GM23338 (cell line): ENCODE measurements around the gene MEGF10. TPM values are rescaled to one million over a fixed set of nuclear protein-coding genes. Genes with fewer than 3 reads are reported as not detected.

Source experiments
- ATAC-seq: fragments of 200-7000 bp; cut with Tn5 transposase; 3 replicates; pipeline ENCODE4 v1.9.1; 2020
- DNase-seq: peaks from one replicate; pipeline ENCODE4 v3.0.0-alpha.2; 2015; ENCODE audit warnings: low spot score
- H2AFZ ChIP-seq: fragments of 200-600 bp; sonication (generic); 2 replicates; pipeline ENCODE4 v1.8.0; 2016; ENCODE audit warnings: antibody characterized with exemption, mild to moderate bottlenecking, moderate library complexity
- H3F3A ChIP-seq: fragments of 200-600 bp; sonication (generic); replicated peaks from 2 replicates; pipeline ENCODE4 v1.8.0; 2017; ENCODE audit warnings: antibody characterized with exemption, mixed run types, low read depth
- H3K27ac ChIP-seq: fragments of 200-600 bp; sonication (generic); 2 replicates; pipeline ENCODE4 v1.6.1; 2016; ENCODE audit warnings: low read depth
- H3K27me3 ChIP-seq: fragments of 200-600 bp; sonication (generic); 2 replicates; pipeline ENCODE4 v1.8.0; 2016; ENCODE audit warnings: mild to moderate bottlenecking, mixed run types, moderate library complexity; ENCODE audit not compliant: insufficient read depth
- H3K36me3 ChIP-seq: fragments of 200-600 bp; sonication (generic); 2 replicates; pipeline ENCODE4 v1.8.0; 2016; ENCODE audit warnings: mild to moderate bottlenecking; ENCODE audit not compliant: insufficient read depth
- H3K4me1 ChIP-seq: fragments of 200-600 bp; sonication (generic); 2 replicates; pipeline ENCODE4 v1.8.0; 2016; ENCODE audit warnings: mild to moderate bottlenecking, moderate library complexity; ENCODE audit not compliant: insufficient read depth
- H3K4me2 ChIP-seq: fragments of 200-600 bp; sonication (generic); 2 replicates; pipeline ENCODE4 v1.7.1; 2017; ENCODE audit warnings: mixed run types
- H3K4me3 ChIP-seq: fragments of 200-600 bp; sonication (generic); 2 replicates; pipeline ENCODE4 v1.6.1; 2016; ENCODE audit warnings: mixed run types
- H3K79me2 ChIP-seq: fragments of 200-600 bp; sonication (generic); replicated peaks from 2 replicates; pipeline ENCODE4 v1.8.0; 2017; ENCODE audit warnings: mild to moderate bottlenecking; ENCODE audit not compliant: insufficient read depth
- H3K9me2 ChIP-seq: fragments of 200-600 bp; sonication (generic); 2 replicates; pipeline ENCODE4 v1.8.0; 2017; ENCODE audit not compliant: insufficient read depth
- H4K20me1 ChIP-seq: fragments of 200-600 bp; sonication (generic); replicated peaks from 2 replicates; pipeline ENCODE4 v1.8.0; 2017; ENCODE audit warnings: mild to moderate bottlenecking; ENCODE audit not compliant: insufficient read depth
- H3K27ac Mint-ChIP-seq: 2 replicates; pipeline ENCODE4 v1.8.0; 2020; ENCODE audit warnings: inconsistent platforms, mild to moderate bottlenecking, moderate library complexity, mixed read lengths
- H3K27me3 Mint-ChIP-seq: 3 replicates; pipeline ENCODE4 v1.8.0; 2022; ENCODE audit warnings: low read depth, mild to moderate bottlenecking, moderate library complexity, mixed read lengths, inconsistent platforms; ENCODE audit not compliant: insufficient read depth, poor library complexity
- H3K36me3 Mint-ChIP-seq: 3 replicates; pipeline ENCODE4 v1.8.0; 2021; ENCODE audit warnings: low read depth, mild to moderate bottlenecking, inconsistent platforms, moderate library complexity, mixed read lengths
- H3K4me1 Mint-ChIP-seq: 3 replicates; pipeline ENCODE4 v1.8.0; 2020; ENCODE audit warnings: mild to moderate bottlenecking, inconsistent platforms, mixed read lengths
- H3K4me3 Mint-ChIP-seq: 3 replicates; pipeline ENCODE4 v1.8.0; 2021; ENCODE audit warnings: moderate library complexity, mild to moderate bottlenecking, inconsistent platforms, mixed read lengths
- H3K9me3 Mint-ChIP-seq: 3 replicates; pipeline ENCODE4 v1.8.0; 2020; ENCODE audit warnings: moderate library complexity, mild to moderate bottlenecking, inconsistent platforms, mixed read lengths
- EZH2 ChIP-seq: fragments of 200-600 bp; sonication (generic); IDR thresholded peaks from one replicate; pipeline ENCODE4 v1.8.0; 2017; ENCODE audit warnings: antibody characterized with exemption, mild to moderate bottlenecking, low read depth; ENCODE audit not compliant: unreplicated experiment
- EZH2phosphoT487 ChIP-seq: fragments of 200-600 bp; sonication (generic); IDR thresholded peaks from one replicate; pipeline ENCODE4 v1.8.1; 2018; ENCODE audit warnings: antibody characterized with exemption; ENCODE audit not compliant: unreplicated experiment
- JUNB ChIP-seq: IDR thresholded peaks from one replicate; pipeline ENCODE4 v1.6.1; 2016; ENCODE audit warnings: antibody characterized with exemption; ENCODE audit not compliant: unreplicated experiment
- POLR2AphosphoS5 ChIP-seq: IDR thresholded peaks from 2 replicates; pipeline ENCODE4 v1.6.1; 2016; ENCODE audit warnings: antibody characterized with exemption, low read depth
- STAT1 ChIP-seq: IDR thresholded peaks from one replicate; pipeline ENCODE4 v1.6.1; 2016; ENCODE audit warnings: antibody characterized with exemption; ENCODE audit not compliant: unreplicated experiment
- ZNF114 ChIP-seq: fragments of 250-450 bp; sonication (Bioruptor Pico); IDR thresholded peaks from 2 replicates; pipeline ENCODE4 v1.5.0; 2020; ENCODE audit warnings: mild to moderate bottlenecking, moderate library complexity
- ZNF331 ChIP-seq: fragments of 250-450 bp; sonication (Bioruptor Pico); IDR thresholded peaks from 2 replicates; pipeline ENCODE4 v1.5.0; 2020; ENCODE audit warnings: low read depth, mild to moderate bottlenecking, moderate library complexity
- polyA plus RNA-seq: library from polyadenylated mRNA; unstranded; fragments of >200 nt; fragmentation: Nextera tagmentation; extraction: Ambion mirVana; gene quantifications from 2 replicates; pipeline ENCODE4 v1.2.1, GENCODE V29; 2016
- total RNA-seq: library from RNA; depleted of rRNA; stranded (reverse); fragments of >200 nt; shearing (Covaris generic); gene quantifications from 2 replicates; pipeline ENCODE4 v1.2.3, GENCODE V29; 2014
- TF ChIP-seq, protein P1 (sequence below): IDR thresholded peaks from one replicate; pipeline ENCODE4 v1.6.1; 2018; ENCODE audit warnings: antibody characterized with exemption; ENCODE audit not compliant: unreplicated experiment
- TF ChIP-seq, protein P2 (sequence below), 2 experiments: fragments of 200-600 bp in 1 of 2; sonication (generic) in 1 of 2; conservative IDR thresholded peaks; 2 replicates each; pipeline versions ENCODE4 v1.5.1 to v1.6.1; 2016 to 2017; ENCODE audit warnings: antibody characterized with exemption in 2 of 2, low read depth in 2 of 2, mild to moderate bottlenecking in 2 of 2, moderate library complexity in 1 of 2
- TF ChIP-seq, protein P3 (sequence below): IDR thresholded peaks from 2 replicates; pipeline ENCODE4 v1.6.1; 2016; ENCODE audit warnings: antibody characterized with exemption

Gene MEGF10
- total and polyA plus RNA-seq, 2 experiments from 2014 or later, result 4.5 to 28.3 TPM

DNA sequence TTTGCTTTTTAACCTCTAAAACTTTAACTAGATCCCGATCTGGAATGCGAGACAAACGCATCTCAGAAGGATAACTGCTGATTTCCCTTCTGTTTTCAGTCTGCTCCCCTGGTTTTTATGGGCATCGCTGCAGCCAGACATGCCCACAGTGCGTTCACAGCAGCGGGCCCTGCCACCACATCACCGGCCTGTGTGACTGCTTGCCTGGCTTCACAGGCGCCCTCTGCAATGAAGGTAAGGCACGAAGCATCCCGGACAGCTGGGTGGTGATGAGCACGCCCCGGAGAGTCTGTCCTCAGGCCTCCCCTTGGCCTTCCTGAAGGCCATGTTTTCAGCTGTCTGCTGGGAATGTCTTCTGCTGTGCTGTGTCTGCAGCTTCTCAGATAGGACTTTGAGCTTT, 144.0 kb downstream of the MEGF10 start:
- no peaks in the 10 kb centered on the region; the same call in 1 of the 2 replicates for H4K20me1 ChIP-seq
- H3K4me3 Mint-ChIP-seq, result no peak overlapping the region
- DNase-seq (no peak), ATAC-seq (peak; percentile 54)
- H3K27ac ChIP-seq, result no peak overlapping the region
- peaks cover under 1% of the 10 kb centered on the region; the same call in 1 of the 2 replicates for H3K9me2 ChIP-seq
- H3K4me1 Mint-ChIP-seq, result no peaks in the 10 kb centered on the region
- no peaks in the 10 kb centered on the region for H3K27me3 ChIP-seq
- H3F3A ChIP-seq, result no peaks in the 10 kb centered on the region
- H3K4me3 ChIP-seq, result no peak overlapping the region
- H2AFZ ChIP-seq, result no peak overlapping the region
- no peaks in the 10 kb centered on the region for H3K36me3 ChIP-seq
- H3K4me2 ChIP-seq, result no peak overlapping the region
- TF ChIP-seq, protein P1, sequence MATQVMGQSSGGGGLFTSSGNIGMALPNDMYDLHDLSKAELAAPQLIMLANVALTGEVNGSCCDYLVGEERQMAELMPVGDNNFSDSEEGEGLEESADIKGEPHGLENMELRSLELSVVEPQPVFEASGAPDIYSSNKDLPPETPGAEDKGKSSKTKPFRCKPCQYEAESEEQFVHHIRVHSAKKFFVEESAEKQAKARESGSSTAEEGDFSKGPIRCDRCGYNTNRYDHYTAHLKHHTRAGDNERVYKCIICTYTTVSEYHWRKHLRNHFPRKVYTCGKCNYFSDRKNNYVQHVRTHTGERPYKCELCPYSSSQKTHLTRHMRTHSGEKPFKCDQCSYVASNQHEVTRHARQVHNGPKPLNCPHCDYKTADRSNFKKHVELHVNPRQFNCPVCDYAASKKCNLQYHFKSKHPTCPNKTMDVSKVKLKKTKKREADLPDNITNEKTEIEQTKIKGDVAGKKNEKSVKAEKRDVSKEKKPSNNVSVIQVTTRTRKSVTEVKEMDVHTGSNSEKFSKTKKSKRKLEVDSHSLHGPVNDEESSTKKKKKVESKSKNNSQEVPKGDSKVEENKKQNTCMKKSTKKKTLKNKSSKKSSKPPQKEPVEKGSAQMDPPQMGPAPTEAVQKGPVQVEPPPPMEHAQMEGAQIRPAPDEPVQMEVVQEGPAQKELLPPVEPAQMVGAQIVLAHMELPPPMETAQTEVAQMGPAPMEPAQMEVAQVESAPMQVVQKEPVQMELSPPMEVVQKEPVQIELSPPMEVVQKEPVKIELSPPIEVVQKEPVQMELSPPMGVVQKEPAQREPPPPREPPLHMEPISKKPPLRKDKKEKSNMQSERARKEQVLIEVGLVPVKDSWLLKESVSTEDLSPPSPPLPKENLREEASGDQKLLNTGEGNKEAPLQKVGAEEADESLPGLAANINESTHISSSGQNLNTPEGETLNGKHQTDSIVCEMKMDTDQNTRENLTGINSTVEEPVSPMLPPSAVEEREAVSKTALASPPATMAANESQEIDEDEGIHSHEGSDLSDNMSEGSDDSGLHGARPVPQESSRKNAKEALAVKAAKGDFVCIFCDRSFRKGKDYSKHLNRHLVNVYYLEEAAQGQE, result no peak
- TF ChIP-seq EZH2phosphoT487 (no peak), ZNF114 (no peak), JUNB (no peak), ZNF331 (CRISPR knock-in tag) (no peak), POLR2AphosphoS5 (no peak), EZH2 (no peak), STAT1 (no peak)
- TF ChIP-seq, protein P2, sequence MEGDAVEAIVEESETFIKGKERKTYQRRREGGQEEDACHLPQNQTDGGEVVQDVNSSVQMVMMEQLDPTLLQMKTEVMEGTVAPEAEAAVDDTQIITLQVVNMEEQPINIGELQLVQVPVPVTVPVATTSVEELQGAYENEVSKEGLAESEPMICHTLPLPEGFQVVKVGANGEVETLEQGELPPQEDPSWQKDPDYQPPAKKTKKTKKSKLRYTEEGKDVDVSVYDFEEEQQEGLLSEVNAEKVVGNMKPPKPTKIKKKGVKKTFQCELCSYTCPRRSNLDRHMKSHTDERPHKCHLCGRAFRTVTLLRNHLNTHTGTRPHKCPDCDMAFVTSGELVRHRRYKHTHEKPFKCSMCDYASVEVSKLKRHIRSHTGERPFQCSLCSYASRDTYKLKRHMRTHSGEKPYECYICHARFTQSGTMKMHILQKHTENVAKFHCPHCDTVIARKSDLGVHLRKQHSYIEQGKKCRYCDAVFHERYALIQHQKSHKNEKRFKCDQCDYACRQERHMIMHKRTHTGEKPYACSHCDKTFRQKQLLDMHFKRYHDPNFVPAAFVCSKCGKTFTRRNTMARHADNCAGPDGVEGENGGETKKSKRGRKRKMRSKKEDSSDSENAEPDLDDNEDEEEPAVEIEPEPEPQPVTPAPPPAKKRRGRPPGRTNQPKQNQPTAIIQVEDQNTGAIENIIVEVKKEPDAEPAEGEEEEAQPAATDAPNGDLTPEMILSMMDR (conservative IDR thresholded peaks at IDR 0.05; ENCODE audit: low read depth in 2 of 2), result no peak
- TF ChIP-seq, protein P3, sequence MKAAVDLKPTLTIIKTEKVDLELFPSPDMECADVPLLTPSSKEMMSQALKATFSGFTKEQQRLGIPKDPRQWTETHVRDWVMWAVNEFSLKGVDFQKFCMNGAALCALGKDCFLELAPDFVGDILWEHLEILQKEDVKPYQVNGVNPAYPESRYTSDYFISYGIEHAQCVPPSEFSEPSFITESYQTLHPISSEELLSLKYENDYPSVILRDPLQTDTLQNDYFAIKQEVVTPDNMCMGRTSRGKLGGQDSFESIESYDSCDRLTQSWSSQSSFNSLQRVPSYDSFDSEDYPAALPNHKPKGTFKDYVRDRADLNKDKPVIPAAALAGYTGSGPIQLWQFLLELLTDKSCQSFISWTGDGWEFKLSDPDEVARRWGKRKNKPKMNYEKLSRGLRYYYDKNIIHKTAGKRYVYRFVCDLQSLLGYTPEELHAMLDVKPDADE, result no peak
- peaks cover 3% of the 10 kb centered on the region for H3K27me3 Mint-ChIP-seq
- no peak overlapping the region; the same call in 1 of the 2 replicates for H3K27ac Mint-ChIP-seq
- H3K9me3 Mint-ChIP-seq, result no peaks in the 10 kb centered on the region
- H3K4me1 ChIP-seq, result no peaks in the 10 kb centered on the region
- no peaks in the 10 kb centered on the region for H3K79me2 ChIP-seq
- H3K36me3 Mint-ChIP-seq, result peaks cover 5% of the 10 kb centered on the region; the same call in 1 of the 3 replicates
